Sigmoid colon (tissue), 4 donors: ENCODE data around the gene F8.
"Not testable (repeated sequence)": the region's sequence is repeated elsewhere in the genome, so short reads cannot be mapped to it uniquely, and the experiment has no call there.

Source experiments
- EP300 ChIP-seq, 4 donors: sonication (generic); formaldehyde crosslinking; IDR thresholded peaks; one replicate each; pipeline ENCODE4 v1.6.1; 2017; ENCODE audit warnings: antibody characterized with exemption in 4 of 4
- POLR2A ChIP-seq, 2 donors: fragments of 450-650 bp; IDR thresholded peaks; one replicate each; pipeline ENCODE4 v1.6.1; 2016; ENCODE audit warnings: antibody characterized with exemption in 2 of 2, mild to moderate bottlenecking in 2 of 2, moderate library complexity in 2 of 2

DNA sequence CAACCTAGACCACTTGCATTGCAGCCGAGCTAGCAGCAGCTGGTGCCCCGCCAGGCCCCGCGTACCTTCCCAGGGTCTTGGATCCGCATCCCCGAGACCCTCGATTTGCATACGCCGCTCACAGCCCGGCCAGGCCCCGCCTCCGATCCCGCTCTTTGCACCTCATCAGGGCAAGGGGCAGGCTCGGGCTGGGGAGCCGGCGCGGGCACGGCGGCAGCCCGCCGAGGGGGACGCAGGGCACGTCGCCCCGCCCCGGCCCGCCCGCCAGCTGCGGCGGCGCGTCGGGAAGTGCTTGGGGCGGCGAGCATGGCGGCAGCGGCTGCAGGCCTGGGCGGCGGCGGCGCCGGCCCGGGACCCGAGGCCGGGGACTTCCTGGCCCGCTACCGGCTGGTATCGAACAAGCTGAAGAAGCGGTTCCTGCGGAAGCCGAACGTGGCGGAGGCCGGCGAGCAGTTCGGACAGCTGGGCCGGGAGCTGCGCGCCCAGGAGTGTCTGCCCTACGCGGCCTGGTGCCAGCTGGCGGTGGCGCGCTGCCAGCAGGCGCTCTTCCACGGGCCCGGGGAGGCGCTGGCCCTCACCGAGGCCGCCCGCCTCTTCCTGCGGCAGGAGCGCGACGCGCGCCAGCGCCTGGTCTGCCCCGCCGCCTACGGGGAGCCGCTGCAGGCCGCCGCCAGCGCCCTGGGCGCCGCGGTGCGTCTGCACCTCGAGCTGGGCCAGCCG, 136.3 kb downstream of the F8 start, which contains the start of gene F8A1:
- not testable (repeated sequence) for TF ChIP-seq EP300, POLR2A (IDR thresholded peaks at IDR 0.05)
